ENCODE measurements around the gene SFRP2. TPM values are rescaled to one million over a fixed set of nuclear protein-coding genes. Genes with fewer than 3 reads are reported as not detected.

SFRP2 gene, protein sequence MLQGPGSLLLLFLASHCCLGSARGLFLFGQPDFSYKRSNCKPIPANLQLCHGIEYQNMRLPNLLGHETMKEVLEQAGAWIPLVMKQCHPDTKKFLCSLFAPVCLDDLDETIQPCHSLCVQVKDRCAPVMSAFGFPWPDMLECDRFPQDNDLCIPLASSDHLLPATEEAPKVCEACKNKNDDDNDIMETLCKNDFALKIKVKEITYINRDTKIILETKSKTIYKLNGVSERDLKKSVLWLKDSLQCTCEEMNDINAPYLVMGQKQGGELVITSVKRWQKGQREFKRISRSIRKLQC
- 0.29 TPM in 1 of 2 replicates, not detected in the other for total RNA-seq (2014; rRNA removed; shearing (Covaris generic))

DNA sequence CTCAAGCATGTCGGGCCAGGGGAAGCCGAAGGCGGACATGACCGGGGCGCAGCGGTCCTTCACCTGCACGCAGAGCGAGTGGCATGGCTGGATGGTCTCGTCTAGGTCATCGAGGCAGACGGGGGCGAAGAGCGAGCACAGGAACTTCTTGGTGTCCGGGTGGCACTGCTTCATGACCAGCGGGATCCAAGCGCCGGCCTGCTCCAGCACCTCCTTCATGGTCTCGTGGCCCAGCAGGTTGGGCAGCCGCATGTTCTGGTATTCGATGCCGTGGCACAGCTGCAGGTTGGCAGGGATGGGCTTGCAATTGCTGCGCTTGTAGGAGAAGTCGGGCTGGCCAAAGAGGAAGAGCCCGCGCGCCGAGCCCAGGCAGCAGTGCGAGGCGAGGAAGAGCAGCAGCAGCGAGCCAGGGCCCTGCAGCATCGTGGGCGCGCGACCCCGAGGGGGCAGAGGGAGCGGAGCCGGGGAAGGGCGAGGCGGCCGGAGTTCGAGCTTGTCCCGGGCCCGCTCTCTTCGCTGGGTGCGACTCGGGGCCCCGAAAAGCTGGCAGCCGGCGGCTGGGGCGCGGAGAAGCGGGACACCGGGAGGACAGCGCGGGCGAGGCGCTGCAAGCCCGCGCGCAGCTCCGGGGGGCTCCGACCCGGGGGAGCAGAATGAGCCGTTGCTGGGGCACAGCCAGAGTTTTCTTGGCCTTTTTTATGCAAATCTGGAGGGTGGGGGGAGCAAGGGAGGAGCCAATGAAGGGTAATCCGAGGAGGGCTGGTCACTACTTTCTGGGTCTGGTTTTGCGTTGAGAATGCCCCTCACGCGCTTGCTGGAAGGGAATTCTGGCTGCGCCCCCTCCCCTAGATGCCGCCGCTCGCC, at the start of gene SFRP2:
Gene SFRP2 (minus strand): TSS at position 671 of the 864 bp plus-strand sequence. CDS start 248 bp downstream, at position 423.
- no peak for DNase-seq (ENCODE audit: low spot score)

DNA sequence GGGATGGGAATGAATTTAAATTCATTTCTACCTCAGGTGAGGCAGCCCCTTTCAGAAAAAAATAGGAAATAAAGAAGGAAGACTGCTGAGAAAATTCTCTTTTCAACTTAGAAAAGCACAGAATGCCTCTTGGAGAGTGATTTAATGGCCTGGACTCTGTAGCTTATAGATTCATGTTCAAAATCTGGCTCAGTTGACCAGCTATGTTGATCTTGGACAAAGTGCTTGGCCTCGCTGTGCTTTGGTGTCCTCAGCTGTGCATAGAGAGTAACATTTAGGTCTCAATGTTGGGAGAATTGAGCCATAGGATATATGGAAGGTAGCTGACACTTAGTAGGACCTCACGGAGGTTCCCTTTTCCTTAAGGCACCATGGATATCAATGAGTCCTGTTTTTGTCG, 49.7 kb upstream of the SFRP2 start:
- no peak for DNase-seq (ENCODE audit: low spot score)

- DNase-seq (ENCODE audit: low spot score) = no peak
Measured at GRCh38 chr4:153834901-153835300, 46.0 kb upstream of the SFRP2 start.

DNA sequence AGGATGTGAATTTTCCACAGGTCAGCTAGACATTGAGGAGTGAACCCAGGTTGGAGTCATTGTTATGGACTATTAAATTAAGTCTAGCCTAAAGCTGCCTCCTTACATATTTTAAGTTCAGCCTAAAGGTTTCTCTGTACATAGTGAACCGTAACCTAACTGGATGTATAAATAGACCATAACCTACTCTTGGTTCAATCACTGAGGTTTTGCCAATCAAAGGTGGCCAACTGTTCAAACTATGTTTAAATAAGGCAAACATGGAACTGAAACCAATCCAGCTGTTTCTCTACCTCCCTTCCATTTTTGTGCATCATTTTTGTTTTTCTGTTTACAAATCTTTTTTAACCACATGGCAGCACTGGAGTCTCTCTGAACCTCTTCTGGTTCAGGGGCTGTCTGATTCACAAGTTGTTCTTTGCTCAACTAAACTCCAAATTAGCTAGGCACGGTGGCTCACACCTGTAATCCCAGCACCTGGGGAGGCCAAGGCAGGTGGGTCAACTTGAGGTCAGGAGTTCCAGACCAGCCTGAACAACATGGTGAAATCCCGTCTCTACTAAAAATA, 43.9 kb upstream of the SFRP2 start:
- DNase-seq (ENCODE audit: low spot score) = no peak

- no peak for DNase-seq (ENCODE audit: low spot score)
Measured at GRCh38 chr4:153832054-153832453, 43.2 kb upstream of the SFRP2 start.

GRCh38 chr4:153831245-153831644, 42.4 kb upstream of the SFRP2 start:
- DNase-seq (ENCODE audit: low spot score) = no peak

DNA sequence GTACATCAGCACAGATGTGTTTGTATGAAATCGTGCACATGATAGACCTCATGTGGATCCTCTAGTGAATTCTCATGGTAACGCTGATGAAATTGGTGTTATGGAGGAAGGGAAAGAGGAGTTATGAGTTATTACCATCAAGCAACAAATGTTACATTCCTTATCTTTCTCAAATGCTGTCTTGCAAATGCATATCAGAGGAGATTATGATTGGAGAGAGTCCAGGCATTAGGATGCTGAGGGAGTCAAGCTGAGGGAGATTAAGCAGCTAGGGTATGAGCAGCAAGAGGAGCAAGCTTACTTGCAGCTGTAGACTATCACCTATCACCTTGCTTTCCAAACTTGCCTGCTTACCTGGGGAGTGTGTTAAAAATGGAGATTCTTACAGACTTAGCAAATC, 36.8 kb upstream of the SFRP2 start:
- DNase-seq (ENCODE audit: low spot score) = no peak

- no peak for DNase-seq (ENCODE audit: low spot score)
Measured at GRCh38 chr4:153825126-153825525, 36.2 kb upstream of the SFRP2 start.

DNA sequence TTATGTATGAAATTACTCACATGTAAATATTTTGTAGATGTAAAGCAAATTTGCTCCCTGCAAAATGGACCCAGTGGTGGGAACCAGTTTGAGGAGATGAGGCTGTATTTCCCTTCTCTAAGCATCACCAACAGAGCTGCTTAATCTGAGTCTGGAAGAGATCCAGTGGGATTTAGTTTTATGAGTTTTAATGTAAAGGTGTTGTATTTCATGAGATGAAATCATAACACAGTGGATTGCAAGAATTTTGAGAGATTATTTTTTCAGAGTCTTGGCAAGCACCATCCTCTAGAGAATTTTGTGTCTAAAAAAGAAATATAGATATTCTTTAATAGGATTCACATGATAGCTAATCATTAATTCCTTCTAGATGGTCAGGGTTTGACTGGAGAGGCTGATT, 35.6 kb upstream of the SFRP2 start:
- no peak for DNase-seq (ENCODE audit: low spot score)

GRCh38 chr4:153823483-153823882, 34.6 kb upstream of the SFRP2 start:
- no peak for DNase-seq (ENCODE audit: low spot score)

DNA sequence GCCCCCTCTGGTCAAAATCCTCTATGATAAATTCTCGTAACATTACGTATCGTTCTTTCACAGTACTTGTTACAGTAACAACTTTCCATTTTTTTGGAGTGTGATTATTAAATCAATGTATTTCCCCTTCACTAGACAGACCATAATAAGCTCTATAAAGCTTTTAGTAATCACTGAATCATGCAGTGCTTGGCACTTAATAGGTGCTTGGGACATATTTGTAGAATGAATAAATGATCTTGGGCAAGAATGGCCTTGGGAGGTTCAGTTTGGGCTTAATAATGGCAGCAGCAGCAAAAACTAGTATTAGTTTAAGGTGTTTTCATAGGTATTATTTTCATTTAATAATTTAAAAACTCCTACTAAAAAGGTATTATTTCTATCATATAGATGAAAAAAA, 33.4 kb upstream of the SFRP2 start:
- DNase-seq (ENCODE audit: low spot score) = no peak

- no peak for DNase-seq (ENCODE audit: low spot score)
Measured at GRCh38 chr4:153817466-153817865, 28.6 kb upstream of the SFRP2 start.

- no peak for DNase-seq (ENCODE audit: low spot score)
Measured at GRCh38 chr4:153816542-153816941, 27.7 kb upstream of the SFRP2 start.

DNA sequence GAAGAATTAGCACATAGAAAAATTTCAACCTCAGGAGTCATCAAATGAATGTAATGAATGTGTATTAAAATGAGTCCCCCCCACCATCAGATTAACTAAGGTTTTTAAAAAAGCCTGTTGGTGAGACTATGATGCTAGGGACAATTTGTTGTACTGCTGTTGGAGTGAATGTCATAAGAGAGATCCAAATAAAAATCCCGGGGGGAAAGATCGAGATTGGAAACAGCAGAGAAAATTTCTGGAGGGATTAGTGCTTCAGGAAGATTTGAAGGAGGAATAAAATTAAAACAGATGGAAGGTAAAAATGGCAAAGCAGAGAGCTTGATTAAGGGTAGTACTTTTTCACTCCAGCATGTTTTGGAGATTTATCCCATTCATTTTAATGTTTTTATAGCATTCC, 25.9 kb upstream of the SFRP2 start:
- DNase-seq (ENCODE audit: low spot score) = no peak

DNA sequence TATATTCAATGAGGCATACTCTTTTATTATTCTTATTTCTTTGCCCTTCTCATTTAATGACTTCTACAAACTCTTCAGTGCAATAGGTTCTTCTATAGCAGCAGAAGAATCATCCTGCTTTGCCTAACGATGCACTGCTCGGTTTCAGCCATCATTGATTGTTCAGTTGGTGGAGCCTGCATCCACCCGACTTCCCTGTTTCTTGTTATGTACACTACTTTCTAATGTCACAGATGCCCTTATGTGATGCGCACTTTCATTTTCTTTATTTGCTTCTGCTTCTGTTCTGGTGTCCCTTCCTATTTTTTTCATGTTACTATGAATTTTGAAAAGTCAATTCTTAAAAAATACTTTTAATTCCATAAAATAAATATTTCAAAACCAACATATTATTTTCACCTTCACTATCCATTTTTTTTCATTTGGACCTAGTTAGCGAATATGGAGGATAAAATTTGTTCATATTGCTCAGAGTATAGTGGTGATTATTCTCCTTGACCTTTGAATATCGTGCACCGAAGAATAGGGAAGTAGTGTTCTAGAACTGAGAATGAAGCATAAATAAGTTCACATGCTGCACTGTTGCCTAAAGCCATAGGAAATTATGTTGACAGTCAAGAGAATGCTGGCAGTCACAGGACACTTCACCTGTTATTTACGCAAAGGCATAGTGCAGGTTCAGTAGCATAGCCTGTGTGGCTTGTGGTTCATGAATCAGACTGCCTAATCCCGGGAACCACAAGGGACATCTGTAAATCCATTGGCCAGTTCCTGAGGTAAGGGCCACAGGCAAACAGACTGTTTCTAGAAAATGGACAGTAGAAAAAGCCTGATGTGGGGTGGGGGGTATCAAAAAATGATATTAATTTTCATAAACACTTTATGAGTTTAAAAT, 21.3 kb upstream of the SFRP2 start:
- DNase-seq (ENCODE audit: low spot score) = peak; percentile 57

- no peak for DNase-seq (ENCODE audit: low spot score)
Measured at GRCh38 chr4:153809307-153809706, 20.4 kb upstream of the SFRP2 start.

DNA sequence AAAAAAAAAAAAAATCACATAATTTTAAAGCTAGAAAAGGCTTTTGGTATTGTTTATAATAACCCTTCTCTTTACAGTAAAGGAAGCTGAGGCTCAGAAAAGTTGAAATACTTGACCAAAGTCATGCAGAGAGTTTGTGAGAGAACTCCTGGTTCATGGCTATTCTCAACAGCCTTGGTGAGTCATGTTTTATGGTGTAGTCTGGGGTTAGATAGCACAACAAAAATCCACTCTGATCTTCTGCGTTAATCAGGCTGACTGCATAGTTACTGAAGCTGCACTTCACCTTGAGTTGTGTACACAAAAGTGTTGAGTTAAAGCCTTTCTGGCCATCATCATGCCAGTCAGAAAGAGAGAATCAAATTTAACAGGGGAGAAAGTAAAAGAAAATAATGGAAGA, 19.3 kb upstream of the SFRP2 start:
- DNase-seq (ENCODE audit: low spot score) = peak; percentile 23

- DNase-seq (ENCODE audit: low spot score) = no peak
Measured at GRCh38 chr4:153806073-153806472, 17.2 kb upstream of the SFRP2 start.

DNA sequence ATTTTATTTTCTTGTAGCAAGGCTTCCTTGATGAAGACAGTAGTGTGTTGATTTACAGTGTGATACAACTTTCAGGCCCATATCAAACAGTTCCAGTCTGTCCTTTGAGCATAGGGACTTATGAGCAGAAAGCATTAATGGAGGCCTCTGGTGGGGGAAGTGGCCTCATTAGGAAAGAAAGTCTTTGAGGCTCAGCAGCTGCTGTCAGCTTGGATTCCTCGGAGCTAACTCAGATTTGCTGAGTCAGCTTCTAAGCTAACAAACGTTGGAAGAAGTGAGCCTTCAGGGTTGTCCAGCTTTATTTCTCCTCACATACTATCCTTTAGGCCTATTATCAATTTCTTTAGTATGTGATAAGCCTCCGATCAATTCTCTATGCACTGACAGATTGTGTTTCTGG, 15.8 kb upstream of the SFRP2 start:
- no peak for DNase-seq (ENCODE audit: low spot score)

- DNase-seq (ENCODE audit: low spot score) = no peak
Measured at GRCh38 chr4:153799694-153800074, 10.8 kb upstream of the SFRP2 start.

- DNase-seq (ENCODE audit: low spot score) = no peak
Measured at GRCh38 chr4:153798901-153799693, 10.2 kb upstream of the SFRP2 start.
